IMR-90 (cell line): ENCODE data around the gene HKDC1. TPM values are rescaled to one million over a fixed set of nuclear protein-coding genes. Genes with fewer than 3 reads are reported as not detected.

Source experiments
- ATAC-seq: fragments of 200-7000 bp; cut with Tn5 transposase; 2 replicates; pipeline ENCODE4 v1.9.1; 2020; ENCODE audit warnings: low read depth, mild to moderate bottlenecking, moderate library complexity
- BruUV-seq: library from RNA; stranded (reverse); fragments of 400-500 nt; replicated peaks from 2 replicates; lab custom pipeline; 2021; lab: Mats Ljungman, UMichigan
- CTCF ChIA-PET: fragments of 300-600 bp; formaldehyde crosslinking; extraction: SDS; loops from one replicate; lab custom pipeline; 2021; ENCODE audit warnings: antibody characterized with exemption; lab: Yijun Ruan, JAX
- POLR2A ChIA-PET: fragments of 300-600 bp; sonication (Branson Sonifier 250); formaldehyde crosslinking; loops from one replicate; lab custom pipeline; 2022; ENCODE audit warnings: antibody characterized with exemption; ENCODE audit not compliant: unreplicated experiment; lab: Charles Lee
- DNase-seq: peaks from one replicate; pipeline ENCODE4 v3.0.0; 2013
- H2AFZ ChIP-seq: replicated peaks from 2 replicates; pipeline ENCODE3; 2013; ENCODE audit warnings: low read length, mild to moderate bottlenecking; ENCODE audit not compliant: poor library complexity
- H2AK5ac ChIP-seq: 2 replicates; pipeline ENCODE4 v1.6.1; 2013; ENCODE audit warnings: low read depth, low read length, inconsistent platforms
- H2AK9ac ChIP-seq: replicated peaks from 2 replicates; pipeline ENCODE3; 2013; ENCODE audit warnings: mild to moderate bottlenecking, low read depth, low read length, moderate library complexity; ENCODE audit not compliant: poor library complexity
- H2BK120ac ChIP-seq: 2 replicates; pipeline ENCODE4 v1.6.1; 2013; ENCODE audit warnings: low read depth, low read length, inconsistent platforms
- H2BK15ac ChIP-seq: 3 replicates; pipeline ENCODE4 v1.6.1; 2013; ENCODE audit warnings: low read depth, low read length, inconsistent platforms
- H2BK20ac ChIP-seq: 2 replicates; pipeline ENCODE4 v1.6.1; 2013; ENCODE audit warnings: low read depth, mild to moderate bottlenecking, inconsistent platforms, low read length, moderate library complexity
- H2BK5ac ChIP-seq: 2 replicates; pipeline ENCODE4 v1.6.1; 2013; ENCODE audit warnings: mild to moderate bottlenecking, low read depth, low read length, inconsistent platforms; ENCODE audit not compliant: poor library complexity, severe bottlenecking
- H3K14ac ChIP-seq: replicated peaks from 2 replicates; pipeline ENCODE4 v1.6.1; 2013; ENCODE audit warnings: low read depth, low read length, inconsistent platforms
- H3K18ac ChIP-seq: 2 replicates; pipeline ENCODE4 v1.6.1; 2013; ENCODE audit warnings: low read depth, low read length, control low read depth
- H3K23ac ChIP-seq: 2 replicates; pipeline ENCODE4 v1.6.1; 2013; ENCODE audit warnings: low read depth, low read length, inconsistent platforms
- H3K27ac ChIP-seq: 2 replicates; pipeline ENCODE4 v1.5.1; 2013; ENCODE audit warnings: mild to moderate bottlenecking, control low read depth, low read length; ENCODE audit not compliant: insufficient read depth
- H3K27me3 ChIP-seq: 2 replicates; pipeline ENCODE4 v1.6.1; 2013; ENCODE audit warnings: low read length; ENCODE audit not compliant: control insufficient read depth, insufficient read depth
- H3K36me3 ChIP-seq: 2 replicates; pipeline ENCODE4 v1.6.1; 2013; ENCODE audit warnings: low read length, mixed read lengths; ENCODE audit not compliant: control insufficient read depth, insufficient read depth
- H3K4ac ChIP-seq: 2 replicates; pipeline ENCODE4 v1.6.1; 2013; ENCODE audit warnings: low read depth, low read length, inconsistent platforms
- H3K4me1 ChIP-seq: 2 replicates; pipeline ENCODE4 v1.6.1; 2013; ENCODE audit warnings: low read length, mixed read lengths; ENCODE audit not compliant: control insufficient read depth, insufficient read depth
- H3K4me2 ChIP-seq: 2 replicates; pipeline ENCODE4 v1.6.1; 2013; ENCODE audit warnings: low read depth, mild to moderate bottlenecking, control low read depth, low read length, moderate library complexity
- H3K4me3 ChIP-seq: 2 replicates; pipeline ENCODE4 v1.5.1; 2013; ENCODE audit warnings: low read depth, mild to moderate bottlenecking, control low read depth, low read length, moderate library complexity; ENCODE audit not compliant: insufficient read depth
- H3K56ac ChIP-seq: 2 replicates; pipeline ENCODE4 v1.6.1; 2013; ENCODE audit warnings: low read length, inconsistent platforms; ENCODE audit not compliant: insufficient read depth; ENCODE audit errors: extremely low read depth
- H3K79me1 ChIP-seq, 2 experiments: 2 replicates each; pipeline ENCODE4 v1.6.1; 2013; ENCODE audit warnings: low read length in 2 of 2, inconsistent platforms in 1 of 2, low read depth in 1 of 2
- H3K9ac ChIP-seq: 2 replicates; pipeline ENCODE4 v1.6.1; 2013; ENCODE audit warnings: low read depth, low read length, control low read depth
- H3K9me1 ChIP-seq: 2 replicates; pipeline ENCODE4 v1.6.1; 2013; ENCODE audit warnings: low read length, inconsistent platforms; ENCODE audit not compliant: insufficient read depth
- H3K9me3 ChIP-seq: 2 replicates; pipeline ENCODE4 v1.6.1; 2013; ENCODE audit warnings: low read length; ENCODE audit not compliant: control insufficient read depth, insufficient read depth
- H4K20me1 ChIP-seq: 2 replicates; pipeline ENCODE4 v1.6.1; 2013; ENCODE audit warnings: low read length, inconsistent platforms; ENCODE audit not compliant: insufficient read depth
- H4K5ac ChIP-seq: 2 replicates; pipeline ENCODE4 v1.6.1; 2013; ENCODE audit warnings: mild to moderate bottlenecking, low read depth, low read length, control low read depth
- H4K8ac ChIP-seq, 2 experiments: 2 replicates each; pipeline ENCODE4 v1.6.1; 2013; ENCODE audit warnings: low read depth in 2 of 2, low read length in 2 of 2, control low read depth in 1 of 2, inconsistent platforms in 1 of 2
- H4K91ac ChIP-seq: 2 replicates; pipeline ENCODE4 v1.6.1; 2013; ENCODE audit warnings: low read depth, low read length, inconsistent platforms; ENCODE audit not compliant: insufficient read depth
- BHLHE40 ChIP-seq: fragments of 150-350 bp; IDR thresholded peaks from 2 replicates; pipeline ENCODE4 v1.6.1; 2016; ENCODE audit warnings: mild to moderate bottlenecking, low read depth, low read length
- MAZ ChIP-seq: IDR thresholded peaks from 2 replicates; pipeline ENCODE4 v1.6.1; 2012; ENCODE audit warnings: low read depth, mild to moderate bottlenecking, low read length, improper control_type of control experiment, moderate library complexity, borderline replicate concordance
- MXI1 ChIP-seq: IDR thresholded peaks from 2 replicates; pipeline ENCODE4 v1.6.1; 2012; ENCODE audit warnings: low read depth, mild to moderate bottlenecking, low read length, moderate library complexity, borderline replicate concordance
- NFE2L2 ChIP-seq: fragments of 150-350 bp; IDR thresholded peaks from 2 replicates; pipeline ENCODE4 v1.6.1; 2016; ENCODE audit warnings: low read depth, mild to moderate bottlenecking, low read length
- RCOR1 ChIP-seq: IDR thresholded peaks from 2 replicates; pipeline ENCODE4 v1.6.1; 2012; ENCODE audit warnings: mild to moderate bottlenecking, low read length, improper control_type of control experiment; ENCODE audit not compliant: insufficient replicate concordance
- WGBS, 2 experiments: methylation state at CpG; one replicate each; pipeline versions ENCODE4 v1.1.5 to v1.1.7; 2013; ENCODE audit warnings: missing lambda C conversion rate in 2 of 2; ENCODE audit not compliant: insufficient read length in 1 of 2; ENCODE audit errors: extremely low coverage in 2 of 2; 5-methylcytosine and 5-hydroxymethylcytosine counted together
- dilution Hi-C: fragments of 300-500 bp; cut with HindIII; formaldehyde crosslinking; loops from one replicate; pipeline ENCODE4 v1.14.3; 2018; ENCODE audit warnings: low sequenced_read_pairs; ENCODE audit not compliant: unreplicated experiment
- in situ Hi-C: fragments of 300-500 bp; cut with MboI; formaldehyde crosslinking; loops from 3 replicates; pipeline ENCODE4 v1.14.3; 2019; ENCODE audit warnings: low sequenced_read_pairs, inconsistent platforms, mixed read lengths
- intact Hi-C: fragments of 100-400 bp; cut with micrococcal nuclease; formaldehyde crosslinking; loops from 2 replicates; pipeline ENCODE4 v1.10.0; 2022
- polyA plus RNA-seq, 3 experiments: library from polyadenylated mRNA; depleted of rRNA; stranded (reverse); fragments of >200 nt; gene quantifications; 2 replicates each; pipeline ENCODE4 v1.2.3, GENCODE V29; 2012; ENCODE audit warnings: low replicate concordance in 1 of 3
- total RNA-seq: library from RNA; depleted of rRNA; stranded (reverse); fragments of >200 nt; gene quantifications from 2 replicates; pipeline ENCODE4 v1.2.3, GENCODE V29; 2012

The HKDC1 gene
- total and polyA plus RNA-seq, 2 of the 4 experiments (the other 2 are of a cell fraction), result under 0.01 to 0.03 TPM

DNA sequence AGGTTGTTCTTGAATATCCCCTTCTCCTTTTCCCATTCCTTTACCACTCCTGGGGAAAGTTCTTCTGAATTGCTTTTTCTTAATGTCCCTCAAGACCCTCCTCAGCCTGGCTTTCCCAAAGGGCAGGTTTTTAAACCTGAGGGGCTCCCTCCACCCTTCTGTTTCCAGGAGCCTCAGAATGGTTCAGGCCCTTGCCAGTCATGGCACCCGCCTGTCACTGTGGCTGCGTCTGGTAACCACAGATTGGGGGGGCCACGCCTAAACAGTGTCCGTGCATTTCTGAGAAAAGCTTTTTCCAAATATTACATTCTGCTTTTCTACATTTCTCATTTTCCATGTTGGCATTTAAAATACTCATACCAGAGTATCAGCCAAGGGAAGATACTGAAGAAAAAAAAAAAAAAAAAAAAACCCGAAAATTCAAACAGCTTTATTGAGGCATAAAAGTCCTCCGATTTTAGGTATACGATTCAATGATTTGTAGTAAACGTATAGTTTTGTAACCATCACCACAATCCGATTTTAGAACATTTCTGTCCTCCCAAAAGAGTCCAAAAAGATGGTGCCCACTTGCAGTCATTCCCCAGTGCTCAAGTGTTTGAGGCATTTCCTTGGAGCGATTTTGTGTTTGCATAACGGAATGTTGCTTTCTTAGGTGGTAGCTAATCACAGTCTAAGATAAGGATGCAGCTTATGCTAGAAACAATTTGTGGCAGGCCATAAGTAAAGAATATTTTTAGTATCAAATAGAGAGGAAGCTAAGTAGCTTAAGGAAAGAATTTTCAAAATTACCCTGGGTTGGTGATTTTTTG lies 22.1 kb downstream of the HKDC1 start:
- ChIA-PET CTCF (interaction anchor here (0.5 kb wide), 1 partner anchor 111 kb away, joined by 5 read pairs; no protein-coding TSS in a partner anchor), POLR2A (no interaction called here)
- Histone ChIP-seq H2AFZ (no peak overlapping the region), H2BK5ac (no peak overlapping the region), H3K36me3 (no peaks in the 10 kb centered on the region), H3K23ac (peak overlapping the region; percentile 34; the same call in 1 of the 2 replicates), H4K20me1 (no peaks in the 10 kb centered on the region), H3K79me1 (no peaks in the 10 kb centered on the region), H2BK120ac (no peak overlapping the region), H3K4me2 (no peak overlapping the region), H2AK9ac (no peak overlapping the region), H3K4me1 (no peaks in the 10 kb centered on the region), H3K9me1 (no peaks in the 10 kb centered on the region), H4K5ac (no peak overlapping the region), H3K27ac (no peak overlapping the region), H3K9me3 (no peaks in the 10 kb centered on the region), H3K4me3 (no peak overlapping the region), H4K91ac (no peak overlapping the region), H3K27me3 (peaks cover 20% of the 10 kb centered on the region), H3K9ac (no peak overlapping the region), H3K4ac (no peak overlapping the region), H2BK20ac (no peak overlapping the region), H2BK15ac (no peak overlapping the region), H3K56ac (no peak overlapping the region), H3K14ac (no peak overlapping the region), H3K18ac (no peak overlapping the region), H2AK5ac (no peak overlapping the region), H4K8ac (no peak overlapping the region)
- TF ChIP-seq MXI1 (no peak), MAZ (no peak), RCOR1 (no peak), BHLHE40 (no peak), NFE2L2 (no peak)
- DNase-seq (no peak), ATAC-seq (no peak)
- BruUV-seq, result no TSS peak
- in situ Hi-C loops (no loop called here), intact Hi-C loops (no loop called here), dilution Hi-C loops (no loop called here)
- 75% methylated on average over 4 of the region's 11 CpGs; no CpG with 5 or more reads in 1 of the 2 experiments for WGBS, 2 experiments
